Measurements from ENCODE around the gene ZNF557. TPM values are rescaled to one million over a fixed set of nuclear protein-coding genes. Genes with fewer than 3 reads are reported as not detected.

The ZNF557 gene
- total RNA-seq, 1 donor from 2014 or later: 22.6 TPM

GRCh38 chr19:7113233-7113632 lies 43.7 kb downstream of the ZNF557 start:
- DNase-seq: no peak
- Mint-ChIP-seq H3K27ac (no peak overlapping the region), H3K36me3 (ENCODE audit: low read depth) (no peaks in the 10 kb centered on the region), H3K4me1 (no peaks in the 10 kb centered on the region), H3K27me3 (peaks cover 2% of the 10 kb centered on the region), H3K4me3 (no peak overlapping the region), H3K9me3 (no peaks in the 10 kb centered on the region)
- intact Hi-C loops (cut with micrococcal nuclease): no loop called here
- no peak for ATAC-seq (ENCODE audit: low read depth)
- no peak for TF ChIP-seq CTCF (IDR thresholded peaks at IDR 0.05)
- ChIA-PET CTCF (no interaction called here), POLR2A (interaction anchor here (0.6 to 0.7 kb wide), 2 partner anchors 241 to 296 kb away, joined by 3 to 5 read pairs; no protein-coding TSS in a partner anchor)

GRCh38 chr19:7115721-7116120 lies 46.2 kb downstream of the ZNF557 start:
- peaks cover 2% of the 10 kb centered on the region for H3K27me3 Mint-ChIP-seq
- intact Hi-C loops (cut with micrococcal nuclease): no loop called here
- no peak for TF ChIP-seq CTCF (IDR thresholded peaks at IDR 0.05)
- ATAC-seq (ENCODE audit: low read depth) (no peak), DNase-seq (no peak)
- no peaks in the 10 kb centered on the region for H3K36me3 Mint-ChIP-seq (ENCODE audit: low read depth)
- CTCF ChIA-PET: no interaction called here
- H3K9me3 Mint-ChIP-seq: no peaks in the 10 kb centered on the region
- no peak overlapping the region for H3K4me3 Mint-ChIP-seq
- no peak overlapping the region for H3K27ac Mint-ChIP-seq
- POLR2A ChIA-PET: no interaction called here
- no peaks in the 10 kb centered on the region for H3K4me1 Mint-ChIP-seq

GRCh38 chr19:7117248-7117647 lies 47.7 kb downstream of the ZNF557 start:
- ATAC-seq (ENCODE audit: low read depth): no peak
- ChIA-PET CTCF (no interaction called here), POLR2A (no interaction called here)
- H3K27me3 Mint-ChIP-seq: peaks cover 1% of the 10 kb centered on the region
- DNase-seq: no peak
- H3K9me3 Mint-ChIP-seq: no peaks in the 10 kb centered on the region
- no peaks in the 10 kb centered on the region for H3K36me3 Mint-ChIP-seq (ENCODE audit: low read depth)
- H3K27ac Mint-ChIP-seq: no peak overlapping the region
- intact Hi-C loops (cut with micrococcal nuclease): no loop called here
- no peaks in the 10 kb centered on the region for H3K4me1 Mint-ChIP-seq
- TF ChIP-seq CTCF (IDR thresholded peaks at IDR 0.05): no peak
- no peak overlapping the region for H3K4me3 Mint-ChIP-seq

- no peak for DNase-seq
- CTCF ChIA-PET: no interaction called here
- H3K4me3 Mint-ChIP-seq: no peak overlapping the region
- H3K4me1 Mint-ChIP-seq: no peaks in the 10 kb centered on the region
- no peaks in the 10 kb centered on the region for H3K27me3 Mint-ChIP-seq
- no peaks in the 10 kb centered on the region for H3K36me3 Mint-ChIP-seq (ENCODE audit: low read depth)
- H3K27ac Mint-ChIP-seq: no peak overlapping the region
- POLR2A ChIA-PET: no interaction called here
- H3K9me3 Mint-ChIP-seq: no peaks in the 10 kb centered on the region
- TF ChIP-seq CTCF (IDR thresholded peaks at IDR 0.05): no peak
- ATAC-seq (ENCODE audit: low read depth): no peak
- intact Hi-C loops (cut with micrococcal nuclease): no loop called here
These were observed 50.1 kb downstream of the ZNF557 start for GRCh38 chr19:7119582-7119981.

GRCh38 chr19:7120499-7120898 lies 51.0 kb downstream of the ZNF557 start:
- CTCF ChIA-PET: no interaction called here
- no peaks in the 10 kb centered on the region for H3K36me3 Mint-ChIP-seq (ENCODE audit: low read depth)
- intact Hi-C loops (cut with micrococcal nuclease): no loop called here

More at GRCh38 chr19:7120499-7120898, 51.0 kb downstream of the ZNF557 start:
- Mint-ChIP-seq H3K4me3 (no peak overlapping the region), H3K9me3 (peaks cover 4% of the 10 kb centered on the region), H3K4me1 (no peaks in the 10 kb centered on the region), H3K27ac (no peak overlapping the region), H3K27me3 (no peaks in the 10 kb centered on the region)
- no peak for TF ChIP-seq CTCF (IDR thresholded peaks at IDR 0.05)
- ATAC-seq (ENCODE audit: low read depth) (no peak), DNase-seq (no peak)
- POLR2A ChIA-PET: no interaction called here
